ENCODE data around the gene BDNF.

The BDNF gene

GRCh38 chr11:27694992-27695391, 5.3 kb downstream of the BDNF start:
- Histone ChIP-seq H3K36me3 (ENCODE audit: insufficient read depth, low read length) (no peaks in the 10 kb centered on the region), H3K27me3 (ENCODE audit: insufficient read depth, low read length) (no peaks in the 10 kb centered on the region), H3K4me3 (ENCODE audit: low read depth, low read length) (peak overlapping the region; percentile 60), H3K79me2 (ENCODE audit: control insufficient read depth, insufficient read depth, low read length, unreplicated experiment) (peaks cover 71% of the 10 kb centered on the region), H3K4me1 (ENCODE audit: control insufficient read depth, insufficient read depth, low read length, unreplicated experiment) (peaks cover 39% of the 10 kb centered on the region), H3K27ac (ENCODE audit: low read depth, low read length) (no peak overlapping the region), H2AFZ (ENCODE audit: low read length, unreplicated experiment) (no peak overlapping the region)

GRCh38 chr11:27693398-27693797, 6.9 kb downstream of the BDNF start:
- H3K79me2 ChIP-seq (ENCODE audit: control insufficient read depth, insufficient read depth, low read length, unreplicated experiment), result peaks cover 70% of the 10 kb centered on the region
- H2AFZ ChIP-seq (ENCODE audit: low read length, unreplicated experiment), result peak overlapping the region; percentile 46
- H3K4me3 ChIP-seq (ENCODE audit: low read depth, low read length), result peak overlapping the region; percentile 66
- no peak overlapping the region for H3K27ac ChIP-seq (ENCODE audit: low read depth, low read length)
- H3K36me3 ChIP-seq (ENCODE audit: insufficient read depth, low read length), result no peaks in the 10 kb centered on the region
- H3K27me3 ChIP-seq (ENCODE audit: insufficient read depth, low read length), result no peaks in the 10 kb centered on the region
- peaks cover 39% of the 10 kb centered on the region for H3K4me1 ChIP-seq (ENCODE audit: control insufficient read depth, insufficient read depth, low read length, unreplicated experiment)

- H3K79me2 ChIP-seq (ENCODE audit: control insufficient read depth, insufficient read depth, low read length, unreplicated experiment), result peaks cover 64% of the 10 kb centered on the region
- peaks cover 39% of the 10 kb centered on the region for H3K4me1 ChIP-seq (ENCODE audit: control insufficient read depth, insufficient read depth, low read length, unreplicated experiment)
- H3K27me3 ChIP-seq (ENCODE audit: insufficient read depth, low read length), result no peaks in the 10 kb centered on the region
- H3K36me3 ChIP-seq (ENCODE audit: insufficient read depth, low read length), result no peaks in the 10 kb centered on the region
- H2AFZ ChIP-seq (ENCODE audit: low read length, unreplicated experiment), result peak overlapping the region; percentile 46
- H3K27ac ChIP-seq (ENCODE audit: low read depth, low read length), result no peak overlapping the region
- peak overlapping the region; percentile 66; the same call in 1 of the 2 replicates for H3K4me3 ChIP-seq (ENCODE audit: low read depth, low read length)
Measured at GRCh38 chr11:27692781-27693180, 7.5 kb downstream of the BDNF start.

- Histone ChIP-seq H3K4me3 (ENCODE audit: low read depth, low read length) (no peak overlapping the region), H3K79me2 (ENCODE audit: control insufficient read depth, insufficient read depth, low read length, unreplicated experiment) (peaks cover 22% of the 10 kb centered on the region), H2AFZ (ENCODE audit: low read length, unreplicated experiment) (no peak overlapping the region), H3K36me3 (ENCODE audit: insufficient read depth, low read length) (no peaks in the 10 kb centered on the region), H3K27me3 (ENCODE audit: insufficient read depth, low read length) (no peaks in the 10 kb centered on the region), H3K27ac (ENCODE audit: low read depth, low read length) (no peak overlapping the region), H3K4me1 (ENCODE audit: control insufficient read depth, insufficient read depth, low read length, unreplicated experiment) (peaks cover 3% of the 10 kb centered on the region)
Measured at GRCh38 chr11:27688076-27688475, 12.2 kb downstream of the BDNF start.

- H2AFZ ChIP-seq (ENCODE audit: low read length, unreplicated experiment), result no peak overlapping the region
- no peak overlapping the region for H3K27ac ChIP-seq (ENCODE audit: low read depth, low read length)
- no peaks in the 10 kb centered on the region for H3K36me3 ChIP-seq (ENCODE audit: insufficient read depth, low read length)
- H3K27me3 ChIP-seq (ENCODE audit: insufficient read depth, low read length), result no peaks in the 10 kb centered on the region
- H3K4me1 ChIP-seq (ENCODE audit: control insufficient read depth, insufficient read depth, low read length, unreplicated experiment), result peaks cover 6% of the 10 kb centered on the region
- peaks cover 9% of the 10 kb centered on the region for H3K79me2 ChIP-seq (ENCODE audit: control insufficient read depth, insufficient read depth, low read length, unreplicated experiment)
- H3K4me3 ChIP-seq (ENCODE audit: low read depth, low read length), result no peak overlapping the region
Measured at GRCh38 chr11:27681664-27682063, 18.6 kb downstream of the BDNF start.

GRCh38 chr11:27679136-27680015, 20.9 kb downstream of the BDNF start:
- Histone ChIP-seq H3K4me1 (ENCODE audit: control insufficient read depth, insufficient read depth, low read length, unreplicated experiment) (peaks cover 6% of the 10 kb centered on the region), H3K79me2 (ENCODE audit: control insufficient read depth, insufficient read depth, low read length, unreplicated experiment) (peaks cover 19% of the 10 kb centered on the region), H3K4me3 (ENCODE audit: low read depth, low read length) (no peak overlapping the region), H3K27ac (ENCODE audit: low read depth, low read length) (no peak overlapping the region), H3K27me3 (ENCODE audit: insufficient read depth, low read length) (no peaks in the 10 kb centered on the region), H3K36me3 (ENCODE audit: insufficient read depth, low read length) (no peaks in the 10 kb centered on the region), H2AFZ (ENCODE audit: low read length, unreplicated experiment) (no peak overlapping the region)

GRCh38 chr11:27678242-27678641, 22.0 kb downstream of the BDNF start:
- Histone ChIP-seq H3K27ac (ENCODE audit: low read depth, low read length) (no peak overlapping the region), H3K4me3 (ENCODE audit: low read depth, low read length) (no peak overlapping the region), H3K36me3 (ENCODE audit: insufficient read depth, low read length) (no peaks in the 10 kb centered on the region), H3K27me3 (ENCODE audit: insufficient read depth, low read length) (no peaks in the 10 kb centered on the region), H2AFZ (ENCODE audit: low read length, unreplicated experiment) (no peak overlapping the region), H3K4me1 (ENCODE audit: control insufficient read depth, insufficient read depth, low read length, unreplicated experiment) (peaks cover 6% of the 10 kb centered on the region), H3K79me2 (ENCODE audit: control insufficient read depth, insufficient read depth, low read length, unreplicated experiment) (peaks cover 28% of the 10 kb centered on the region)

GRCh38 chr11:27677108-27677507, 23.1 kb downstream of the BDNF start:
- Histone ChIP-seq H3K4me1 (ENCODE audit: control insufficient read depth, insufficient read depth, low read length, unreplicated experiment) (peaks cover 14% of the 10 kb centered on the region), H3K27me3 (ENCODE audit: insufficient read depth, low read length) (no peaks in the 10 kb centered on the region), H3K36me3 (ENCODE audit: insufficient read depth, low read length) (no peaks in the 10 kb centered on the region; the same call in 1 of the 2 replicates), H3K4me3 (ENCODE audit: low read depth, low read length) (no peak overlapping the region), H3K79me2 (ENCODE audit: control insufficient read depth, insufficient read depth, low read length, unreplicated experiment) (peaks cover 31% of the 10 kb centered on the region), H2AFZ (ENCODE audit: low read length, unreplicated experiment) (no peak overlapping the region), H3K27ac (ENCODE audit: low read depth, low read length) (no peak overlapping the region)

GRCh38 chr11:27673979-27674663, 26.1 kb downstream of the BDNF start:
- Histone ChIP-seq H3K27me3 (ENCODE audit: insufficient read depth, low read length) (no peaks in the 10 kb centered on the region), H3K4me1 (ENCODE audit: control insufficient read depth, insufficient read depth, low read length, unreplicated experiment) (peaks cover 8% of the 10 kb centered on the region), H3K79me2 (ENCODE audit: control insufficient read depth, insufficient read depth, low read length, unreplicated experiment) (peaks cover 37% of the 10 kb centered on the region), H2AFZ (ENCODE audit: low read length, unreplicated experiment) (no peak overlapping the region), H3K4me3 (ENCODE audit: low read depth, low read length) (no peak overlapping the region), H3K36me3 (ENCODE audit: insufficient read depth, low read length) (no peaks in the 10 kb centered on the region; the same call in 1 of the 2 replicates), H3K27ac (ENCODE audit: low read depth, low read length) (no peak overlapping the region)

- H3K36me3 ChIP-seq (ENCODE audit: insufficient read depth, low read length), result no peaks in the 10 kb centered on the region; the same call in 1 of the 2 replicates
- peaks cover 8% of the 10 kb centered on the region for H3K4me1 ChIP-seq (ENCODE audit: control insufficient read depth, insufficient read depth, low read length, unreplicated experiment)
- H2AFZ ChIP-seq (ENCODE audit: low read length, unreplicated experiment), result no peak overlapping the region
- no peaks in the 10 kb centered on the region for H3K27me3 ChIP-seq (ENCODE audit: insufficient read depth, low read length)
- no peak overlapping the region for H3K4me3 ChIP-seq (ENCODE audit: low read depth, low read length)
- peaks cover 31% of the 10 kb centered on the region for H3K79me2 ChIP-seq (ENCODE audit: control insufficient read depth, insufficient read depth, low read length, unreplicated experiment)
- no peak overlapping the region for H3K27ac ChIP-seq (ENCODE audit: low read depth, low read length)
Measured at GRCh38 chr11:27672836-27673464, 27.3 kb downstream of the BDNF start.
